ENCODE data around the gene GJC2.

Gene GJC2

GRCh38 chr1:228156515-228156881, 6.8 kb downstream of the GJC2 start:
- DNase-seq (ENCODE audit: insufficient read length, low spot score) (no peak), FAIRE-seq (no peak)

GRCh38 chr1:228156941-228157728, 7.4 kb downstream of the GJC2 start:
- FAIRE-seq: no peak
- DNase-seq (ENCODE audit: insufficient read length, low spot score): no peak

GRCh38 chr1:228157729-228158126, 8.0 kb downstream of the GJC2 start:
- FAIRE-seq (no peak), DNase-seq (ENCODE audit: insufficient read length, low spot score) (no peak)

- FAIRE-seq (no peak), DNase-seq (ENCODE audit: insufficient read length, low spot score) (no peak)
Measured at GRCh38 chr1:228158151-228159007, 8.6 kb downstream of the GJC2 start.

GRCh38 chr1:228159008-228159665, 9.4 kb downstream of the GJC2 start:
- FAIRE-seq (no peak), DNase-seq (ENCODE audit: insufficient read length, low spot score) (no peak)

- FAIRE-seq (no peak), DNase-seq (ENCODE audit: insufficient read length, low spot score) (no peak)
Measured at GRCh38 chr1:228160201-228160761, 10.6 kb downstream of the GJC2 start.

- DNase-seq (ENCODE audit: insufficient read length, low spot score) (no peak), FAIRE-seq (no peak)
Measured at GRCh38 chr1:228161362-228161761, 11.6 kb downstream of the GJC2 start.

GRCh38 chr1:228161866-228162265, 12.1 kb downstream of the GJC2 start:
- FAIRE-seq: no peak
- no peak for DNase-seq (ENCODE audit: insufficient read length, low spot score)

- DNase-seq (ENCODE audit: insufficient read length, low spot score): no peak
- no peak for FAIRE-seq
Measured at GRCh38 chr1:228162286-228163006, 12.7 kb downstream of the GJC2 start.

- FAIRE-seq (peak; percentile 76), DNase-seq (ENCODE audit: insufficient read length, low spot score) (peak; percentile 53)
Measured at GRCh38 chr1:228163007-228163753, 13.4 kb downstream of the GJC2 start.

GRCh38 chr1:228163776-228164519, 14.2 kb downstream of the GJC2 start:
- DNase-seq (ENCODE audit: insufficient read length, low spot score): no peak
- no peak for FAIRE-seq

GRCh38 chr1:228164561-228165371, 15.0 kb downstream of the GJC2 start:
- DNase-seq (ENCODE audit: insufficient read length, low spot score) (no peak), FAIRE-seq (no peak)

GRCh38 chr1:228165372-228166169, 15.8 kb downstream of the GJC2 start, which contains the start of gene IBA57:
IBA57 (plus strand) TSS chr1:228165804; CDS start chr1:228165817, 13 bp downstream.
- FAIRE-seq (peak; percentile 99), DNase-seq (ENCODE audit: insufficient read length, low spot score) (peak; percentile 99)

GRCh38 chr1:228166170-228166936, 16.6 kb downstream of the GJC2 start:
- peak; percentile 88 for FAIRE-seq
- peak; percentile 71 for DNase-seq (ENCODE audit: insufficient read length, low spot score)

- FAIRE-seq (no peak), DNase-seq (ENCODE audit: insufficient read length, low spot score) (no peak)
Measured at GRCh38 chr1:228168563-228169270, 19.0 kb downstream of the GJC2 start.

GRCh38 chr1:228169345-228169744, 19.6 kb downstream of the GJC2 start:
- DNase-seq (ENCODE audit: insufficient read length, low spot score) (no peak), FAIRE-seq (no peak)
